Measurements from ENCODE around the gene USP21.
A peak's percentile ranks its signal among the peaks of the same experiment; 100 is the strongest.

USP21 gene

GRCh38 chr1:161165742-161166668, 6.7 kb downstream of the USP21 start, which contains the start of gene PPOX:
Gene PPOX (plus strand): TSS chr1:161166426. CDS start chr1:161166848, 422 bp downstream.
- Histone ChIP-seq H3K9me3 (ENCODE audit: control insufficient read depth, low read length) (no peaks in the 10 kb centered on the region), H3K4me2 (ENCODE audit: low read length) (peak within 1 kb of the TSS; percentile 80), H3K27me3 (ENCODE audit: control insufficient read depth, insufficient read depth, low read length) (no peaks in the 10 kb centered on the region), H3K79me2 (no peaks in the 10 kb centered on the region), H3K27ac (peak within 1 kb of the TSS; percentile 93), H3K36me3 (ENCODE audit: control insufficient read depth, insufficient read depth, low read length) (no peaks in the 10 kb centered on the region), H3K9ac (peak within 1 kb of the TSS; percentile 21), H3K4me1 (no peaks in the 10 kb centered on the region), H2AFZ (peak within 1 kb of the TSS; percentile 77), H3K4me3 (ENCODE audit: low read depth, low read length) (peak within 1 kb of the TSS; percentile 89)
- TF ChIP-seq CTCF (IDR thresholded peaks at IDR 0.05): peak; percentile 29

- H3K4me3 ChIP-seq (ENCODE audit: low read depth, low read length): peak overlapping the region; percentile 89
- H3K27ac ChIP-seq: peak overlapping the region; percentile 93
- no peaks in the 10 kb centered on the region for H3K36me3 ChIP-seq (ENCODE audit: control insufficient read depth, insufficient read depth, low read length)
- H3K9ac ChIP-seq: no peak overlapping the region
- peak overlapping the region; percentile 77 for H2AFZ ChIP-seq
- no peak for TF ChIP-seq CTCF (IDR thresholded peaks at IDR 0.05)
- no peaks in the 10 kb centered on the region for H3K27me3 ChIP-seq (ENCODE audit: control insufficient read depth, insufficient read depth, low read length)
- H3K4me2 ChIP-seq (ENCODE audit: low read length): peak overlapping the region; percentile 80
- no peaks in the 10 kb centered on the region for H3K79me2 ChIP-seq
- H3K9me3 ChIP-seq (ENCODE audit: control insufficient read depth, low read length): no peaks in the 10 kb centered on the region
- no peaks in the 10 kb centered on the region for H3K4me1 ChIP-seq
These were observed 7.6 kb downstream of the USP21 start for GRCh38 chr1:161166669-161167548.

GRCh38 chr1:161168906-161169305, 9.6 kb downstream of the USP21 start:
- no peak overlapping the region for H3K4me3 ChIP-seq (ENCODE audit: low read depth, low read length)
- TF ChIP-seq CTCF (IDR thresholded peaks at IDR 0.05): no peak
- H3K27ac ChIP-seq: no peak overlapping the region
- no peak overlapping the region for H3K9ac ChIP-seq
- H3K79me2 ChIP-seq: no peaks in the 10 kb centered on the region
- H3K36me3 ChIP-seq (ENCODE audit: control insufficient read depth, insufficient read depth, low read length): no peaks in the 10 kb centered on the region
- H2AFZ ChIP-seq: no peak overlapping the region
- no peaks in the 10 kb centered on the region for H3K9me3 ChIP-seq (ENCODE audit: control insufficient read depth, low read length)
- H3K4me1 ChIP-seq: no peaks in the 10 kb centered on the region
- no peaks in the 10 kb centered on the region for H3K27me3 ChIP-seq (ENCODE audit: control insufficient read depth, insufficient read depth, low read length)
- no peak overlapping the region for H3K4me2 ChIP-seq (ENCODE audit: low read length)

- no peaks in the 10 kb centered on the region for H3K79me2 ChIP-seq
- H3K4me3 ChIP-seq (ENCODE audit: low read depth, low read length): no peak overlapping the region
- no peak overlapping the region for H3K4me2 ChIP-seq (ENCODE audit: low read length)
- no peak overlapping the region for H3K27ac ChIP-seq
- H3K27me3 ChIP-seq (ENCODE audit: control insufficient read depth, insufficient read depth, low read length): no peaks in the 10 kb centered on the region
- H2AFZ ChIP-seq: no peak overlapping the region
- H3K9me3 ChIP-seq (ENCODE audit: control insufficient read depth, low read length): no peaks in the 10 kb centered on the region
- H3K9ac ChIP-seq: no peak overlapping the region
- no peaks in the 10 kb centered on the region for H3K36me3 ChIP-seq (ENCODE audit: control insufficient read depth, insufficient read depth, low read length)
- TF ChIP-seq CTCF (IDR thresholded peaks at IDR 0.05): no peak
- no peaks in the 10 kb centered on the region for H3K4me1 ChIP-seq
These were observed 11.9 kb downstream of the USP21 start for GRCh38 chr1:161171191-161171590.

Data from parathyroid adenoma (tissue), 2 donors.